ENCODE measurements around the gene XRCC4.
"Not testable (repeated sequence)": the region's sequence is repeated elsewhere in the genome, so short reads cannot be mapped to it uniquely, and the experiment has no call there.

Gene XRCC4

DNA sequence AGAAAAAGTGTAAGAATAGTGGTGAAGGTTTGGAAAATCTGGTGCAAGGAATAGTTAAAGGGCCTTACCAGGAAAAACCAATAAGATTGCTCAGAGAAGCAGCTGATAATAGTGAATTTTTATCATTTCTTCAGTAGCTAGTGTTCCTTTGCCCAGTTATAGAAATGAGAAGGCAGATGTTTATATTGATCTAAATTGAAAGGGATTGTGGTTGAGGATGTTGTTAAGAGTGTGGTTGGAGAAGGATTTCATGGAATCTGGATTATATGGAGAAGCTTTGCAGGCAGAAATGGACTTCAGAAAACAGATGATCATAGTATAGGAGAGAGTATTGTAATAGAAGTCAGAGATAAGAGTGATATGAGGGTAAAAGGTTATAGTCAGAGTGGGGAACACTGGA, 102.6 kb downstream of the XRCC4 start:
- DNase-seq (ENCODE audit: low spot score), result no peak

DNA sequence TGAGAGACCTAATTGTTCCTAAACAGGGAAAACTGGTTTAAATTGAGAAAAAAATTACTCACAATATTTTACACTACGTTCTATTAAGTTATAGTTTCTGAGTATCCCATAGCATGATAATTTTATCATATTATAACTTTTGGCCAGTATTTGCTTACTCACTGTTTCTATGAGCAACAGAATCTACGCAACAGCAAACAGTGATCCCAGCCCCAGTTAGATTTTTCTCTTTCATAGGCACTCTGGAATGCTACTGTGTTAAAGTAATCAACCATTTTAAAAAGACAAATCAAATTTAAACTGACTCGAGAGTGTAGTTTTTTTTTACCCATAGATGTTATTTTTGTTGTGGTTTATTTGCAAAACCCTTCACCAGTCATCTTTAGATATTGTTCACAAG, 107.2 kb downstream of the XRCC4 start:
- no peak for DNase-seq (ENCODE audit: low spot score)

DNA sequence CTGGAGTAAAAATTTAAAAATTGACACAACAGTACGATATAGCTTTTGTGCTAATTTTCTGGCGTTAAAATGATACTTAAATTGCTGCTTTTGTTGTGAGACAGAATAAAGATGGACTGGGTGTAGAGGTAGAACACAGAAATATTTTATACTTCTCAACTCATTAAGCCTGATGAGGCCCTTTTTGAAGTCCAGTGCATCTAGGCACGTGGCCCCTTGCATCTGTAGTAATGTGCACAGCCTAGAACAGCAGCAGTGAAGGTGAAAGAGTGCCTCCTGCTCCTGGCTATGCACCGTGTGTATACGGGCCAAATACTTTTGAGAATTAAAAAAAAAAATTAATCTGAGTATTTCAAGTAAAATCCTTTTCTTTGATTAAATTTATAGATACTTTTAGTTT, 115.6 kb downstream of the XRCC4 start:
- no peak for DNase-seq (ENCODE audit: low spot score)

GRCh38 chr5:83197326-83197967, 120.1 kb downstream of the XRCC4 start:
- DNase-seq (ENCODE audit: low spot score), result no peak

DNA sequence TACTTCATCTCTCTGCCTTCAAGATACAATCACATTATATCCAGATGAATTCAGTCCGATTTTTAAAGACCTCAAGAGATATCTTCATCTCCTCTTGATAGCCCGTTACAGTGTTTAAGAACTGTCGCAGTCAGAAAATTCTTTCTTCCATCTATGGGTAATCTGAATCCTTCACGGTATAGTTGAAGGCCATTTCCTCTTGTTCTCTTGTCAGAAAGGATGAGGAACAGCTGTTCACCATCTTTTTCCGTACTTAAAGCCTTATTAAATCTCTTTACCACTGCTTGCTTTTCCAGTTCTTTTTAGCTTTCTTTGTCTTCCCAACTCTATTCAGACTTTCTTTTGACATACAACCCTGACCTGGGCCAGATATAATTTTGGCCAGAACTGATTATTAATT, 121.8 kb downstream of the XRCC4 start:
- DNase-seq (ENCODE audit: low spot score), result no peak

DNA sequence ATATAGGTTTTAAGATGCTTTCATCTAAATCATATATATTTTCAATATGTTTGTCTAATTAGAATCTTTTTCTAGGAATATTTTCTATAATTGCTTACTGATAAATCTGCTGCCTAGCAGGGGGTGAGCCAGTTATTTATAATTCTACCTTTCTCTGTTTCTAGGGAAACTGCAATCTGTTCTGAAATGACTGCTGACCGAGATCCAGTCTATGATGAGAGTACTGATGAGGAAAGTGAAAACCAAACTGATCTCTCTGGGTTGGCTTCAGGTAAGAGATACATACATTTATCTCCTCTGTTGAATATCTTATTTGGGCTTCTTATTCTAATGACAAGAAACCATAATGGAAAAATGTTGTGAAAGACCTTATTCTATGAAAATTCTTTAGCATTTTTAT, 127.3 kb downstream of the XRCC4 start:
- DNase-seq (ENCODE audit: low spot score), result no peak

- peak; percentile 28 for DNase-seq (ENCODE audit: low spot score)
Measured at GRCh38 chr5:83209963-83210362, 132.6 kb downstream of the XRCC4 start.

DNA sequence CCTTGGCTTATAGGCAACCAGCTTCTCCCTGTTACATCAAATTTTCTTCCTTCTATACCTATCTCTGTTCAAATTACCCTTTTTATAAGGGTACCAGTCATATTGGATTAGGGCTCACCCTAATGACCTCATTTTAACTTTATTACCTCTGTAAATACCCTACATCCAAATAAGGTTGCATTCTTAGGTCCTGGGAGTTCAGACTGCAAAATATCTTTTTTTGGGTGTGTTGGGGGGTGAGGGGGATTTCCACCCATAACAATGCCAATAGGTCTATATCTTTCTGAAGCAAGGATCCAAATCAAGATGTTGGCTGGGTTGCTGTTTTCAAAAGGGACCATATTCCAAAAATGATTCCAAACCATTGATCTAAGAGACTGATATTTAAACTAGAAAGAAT, 141.7 kb downstream of the XRCC4 start:
- DNase-seq (ENCODE audit: low spot score), result no peak

GRCh38 chr5:83219495-83219894, 142.1 kb downstream of the XRCC4 start:
- no peak for DNase-seq (ENCODE audit: low spot score)

GRCh38 chr5:83220331-83220730, 143.0 kb downstream of the XRCC4 start:
- DNase-seq (ENCODE audit: low spot score), result no peak

GRCh38 chr5:83222906-83223305, 145.6 kb downstream of the XRCC4 start:
- no peak for DNase-seq (ENCODE audit: low spot score)

DNA sequence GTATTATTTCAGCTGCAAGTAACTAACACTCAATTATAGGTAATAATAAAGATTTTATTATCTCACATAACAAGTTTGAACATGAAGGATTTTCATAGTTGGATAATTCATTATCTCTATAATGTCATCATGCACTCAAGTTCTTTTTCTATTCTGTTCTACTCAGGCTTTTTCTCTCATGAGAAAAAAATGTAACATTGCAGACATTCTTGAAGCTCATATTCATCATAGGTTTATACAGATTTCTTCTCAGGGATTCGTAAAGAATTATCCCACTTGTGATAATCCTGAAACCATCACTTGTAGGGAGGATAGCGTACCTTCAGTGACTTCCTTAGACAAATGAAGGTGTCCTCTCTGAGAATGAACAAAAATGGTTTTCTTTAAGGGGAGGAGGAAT, 150.3 kb downstream of the XRCC4 start:
- DNase-seq (ENCODE audit: low spot score), result no peak

GRCh38 chr5:83230511-83230910, 153.2 kb downstream of the XRCC4 start:
- no peak for DNase-seq (ENCODE audit: low spot score)

- no peak for DNase-seq (ENCODE audit: low spot score)
Measured at GRCh38 chr5:83244516-83244915, 167.2 kb downstream of the XRCC4 start.

DNA sequence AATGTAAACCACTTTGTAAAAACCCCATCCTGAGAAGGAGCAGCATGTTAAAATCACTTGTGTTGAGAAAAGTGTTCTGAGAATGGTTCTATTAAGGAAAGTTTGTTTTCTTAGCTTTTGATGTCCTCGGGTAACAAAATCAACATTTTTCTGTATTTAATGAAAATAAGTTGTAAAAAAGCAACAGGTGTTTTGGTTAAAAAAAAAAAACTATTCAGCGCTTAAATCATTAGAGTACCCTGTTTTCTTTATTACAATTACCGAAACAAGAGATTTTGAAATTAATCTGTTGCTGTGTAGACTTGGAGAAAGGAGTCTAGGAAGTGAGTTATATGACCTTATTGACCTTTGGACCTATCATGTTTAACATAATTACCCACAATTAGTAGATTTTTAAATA, 167.7 kb downstream of the XRCC4 start:
- no peak for DNase-seq (ENCODE audit: low spot score)

DNA sequence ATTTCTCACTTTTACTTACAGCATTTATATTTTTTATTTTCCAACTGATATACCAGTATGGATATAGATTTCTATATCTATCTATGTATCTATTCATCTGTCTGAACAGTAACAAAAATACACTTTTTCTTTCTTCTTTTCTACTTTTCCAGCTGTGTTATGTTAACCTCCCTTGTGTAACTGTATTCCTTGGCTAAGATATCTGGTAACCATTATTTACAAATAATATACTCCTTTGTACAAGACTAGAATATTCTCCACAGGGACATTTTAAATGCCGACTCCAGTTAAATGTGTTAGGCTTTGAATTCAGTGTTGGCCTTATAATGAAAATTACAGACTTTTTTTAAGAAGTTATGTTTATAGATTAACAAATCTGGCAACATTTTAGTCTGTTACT, 168.7 kb downstream of the XRCC4 start:
- no peak for DNase-seq (ENCODE audit: low spot score)

DNA sequence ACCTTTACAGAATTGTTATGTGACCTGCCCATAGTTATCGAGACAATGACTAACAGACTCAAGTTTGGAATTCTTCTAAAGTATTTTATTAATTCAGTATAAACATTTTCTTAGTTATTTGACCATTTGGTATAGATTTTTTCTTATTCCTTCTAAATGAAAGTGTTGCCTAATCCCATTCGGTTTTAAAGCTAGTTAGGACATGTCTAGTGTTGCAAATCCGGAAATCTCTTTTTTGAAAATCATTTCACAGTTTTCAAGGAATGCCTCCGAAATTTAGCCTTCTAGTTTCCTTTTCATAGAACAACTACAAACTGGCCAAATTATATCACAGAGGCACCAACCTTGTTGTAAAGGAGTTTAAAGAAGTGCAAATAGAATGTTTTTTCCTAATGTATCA, 171.8 kb downstream of the XRCC4 start:
- DNase-seq (ENCODE audit: low spot score), result no peak

- DNase-seq (ENCODE audit: low spot score), result no peak
Measured at GRCh38 chr5:83251849-83252248, 174.5 kb downstream of the XRCC4 start.

DNA sequence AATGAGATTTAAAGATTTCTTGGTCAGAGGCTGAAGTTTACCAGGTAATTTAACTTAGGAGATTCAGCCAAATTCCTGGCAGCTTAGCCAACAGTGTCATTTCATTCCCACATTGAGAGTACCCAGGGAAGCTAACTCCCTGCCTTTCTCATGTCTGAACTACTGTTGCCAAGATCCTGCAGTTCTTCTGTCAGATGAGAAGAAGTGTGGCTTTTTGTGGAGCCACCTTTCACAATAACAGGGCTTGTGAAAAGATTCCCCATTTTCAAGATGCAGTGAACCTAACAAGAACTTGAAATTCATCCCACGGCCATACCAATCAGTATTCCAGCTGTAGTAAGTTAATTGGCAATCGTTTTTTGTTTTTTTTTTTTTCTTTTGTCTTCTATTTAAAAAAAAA, 176.4 kb downstream of the XRCC4 start:
- peak; percentile 45 for DNase-seq (ENCODE audit: low spot score)

DNA sequence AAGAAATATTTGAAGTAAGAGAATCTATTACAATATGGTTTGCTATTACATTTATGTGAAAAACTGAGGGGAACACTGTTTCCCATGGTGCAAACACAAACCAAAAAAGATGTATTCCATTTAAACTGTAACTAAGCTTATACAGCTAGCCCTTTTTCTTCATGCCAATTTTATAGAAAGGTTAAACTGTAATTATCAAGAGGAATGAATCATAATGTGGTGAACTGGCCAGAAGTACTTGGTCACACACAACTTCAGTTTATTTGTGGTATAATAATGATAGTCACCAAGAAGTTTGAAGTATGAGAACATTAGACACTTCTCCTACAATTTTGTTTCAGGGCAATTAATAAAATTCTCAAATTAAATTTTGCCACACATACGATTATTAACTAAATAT, 177.9 kb downstream of the XRCC4 start:
- DNase-seq (ENCODE audit: low spot score), result no peak

DNA sequence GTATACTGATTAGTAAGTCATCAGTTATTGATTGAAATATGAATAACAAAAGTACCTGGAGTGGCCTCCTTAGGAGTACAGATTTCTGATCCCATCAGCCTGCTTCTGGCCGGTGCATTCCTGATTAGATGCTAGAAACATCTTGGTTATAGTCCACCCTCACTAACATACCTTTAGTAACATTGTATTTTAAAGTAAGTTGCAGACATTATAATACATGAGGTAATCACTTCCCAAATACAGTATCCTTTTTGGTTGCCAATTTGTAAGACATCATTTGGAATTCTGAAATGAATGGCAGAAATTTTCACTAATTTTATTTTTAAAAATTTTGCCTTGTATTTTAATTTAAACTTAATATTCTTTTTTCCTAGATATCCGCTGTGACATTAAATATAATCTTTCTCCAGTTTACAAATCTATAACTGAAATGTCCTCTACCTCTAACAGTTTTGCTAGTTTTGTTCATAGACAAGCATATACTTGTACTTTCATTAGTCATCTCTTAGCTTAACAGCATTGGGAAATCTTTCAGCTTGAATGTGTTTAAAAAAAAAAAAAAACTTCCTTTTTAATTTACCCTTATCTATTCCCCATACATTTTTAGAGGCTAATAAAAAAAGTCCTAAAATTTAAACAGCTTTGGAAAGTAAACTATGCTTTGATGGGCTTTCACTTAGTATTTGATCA, 178.9 kb downstream of the XRCC4 start:
- no peak for DNase-seq (ENCODE audit: low spot score)

GRCh38 chr5:83257684-83258083, 180.3 kb downstream of the XRCC4 start:
- not testable (repeated sequence) for DNase-seq (ENCODE audit: low spot score)

GRCh38 chr5:83265318-83265717, 188.0 kb downstream of the XRCC4 start:
- DNase-seq (ENCODE audit: low spot score), result no peak

- no peak for DNase-seq (ENCODE audit: low spot score)
Measured at GRCh38 chr5:83270311-83270710, 193.0 kb downstream of the XRCC4 start.

All from pons (tissue), 1 donor.